ENCODE measurements around the gene SLC39A11. TPM values are rescaled to one million over a fixed set of nuclear protein-coding genes. Genes with fewer than 3 reads are reported as not detected.

The SLC39A11 gene
- total RNA-seq, 1 experiment from 2014 or later: 46.4 TPM

GRCh38 chr17:73137376-73137775, 44.9 kb upstream of the SLC39A11 start:
- Histone ChIP-seq H3K27me3 (ENCODE audit: insufficient read depth, low read length) (no peaks in the 10 kb centered on the region), H3K9ac (ENCODE audit: low read length) (no peak overlapping the region), H3K9me3 (ENCODE audit: control insufficient read depth in 1 of 2, insufficient read depth in 1 of 2, low read depth in 1 of 2, low read length in 2 of 2) (no peaks in the 10 kb centered on the region), H3K9me2 (ENCODE audit: insufficient read depth) (no peaks in the 10 kb centered on the region), H3K27ac (ENCODE audit: low read depth, low read length) (no peak overlapping the region), H3K4me1 (ENCODE audit: control insufficient read depth in 1 of 2, insufficient read depth in 2 of 2, low read length in 2 of 2) (peaks cover 0 to 4% of the 10 kb centered on the region in 2 experiments; a peak in 1 of 4 replicates), H2AFZ (ENCODE audit: low read depth, low read length, poor library complexity, severe bottlenecking) (no peak overlapping the region), H4K20me1 (ENCODE audit: insufficient read depth) (no peaks in the 10 kb centered on the region), H3K4me3 (replicated peaks in 1 of 2; ENCODE audit: low read depth in 1 of 2, low read length in 2 of 2) (no peak overlapping the region), H3K4me2 (ENCODE audit: low read length) (no peak overlapping the region), H3K79me2 (ENCODE audit: insufficient read depth, low read length) (no peaks in the 10 kb centered on the region), H3K36me3 (ENCODE audit: control insufficient read depth in 1 of 2, insufficient read depth in 2 of 2, low read length in 2 of 2) (no peaks in the 10 kb centered on the region)
- RAD21 ChIA-PET (ENCODE audit: low non-redundant PET in 1 of 2, low total read pairs in 2 of 2, uncharacterized antibody in 2 of 2, unreplicated experiment in 2 of 2): no interaction called here
- CTCF ChIA-PET: interaction anchor here (1.2 kb wide), 1 partner anchor 19 kb away, joined by 3 read pairs; no protein-coding TSS in a partner anchor
- TF ChIP-seq, protein P1, sequence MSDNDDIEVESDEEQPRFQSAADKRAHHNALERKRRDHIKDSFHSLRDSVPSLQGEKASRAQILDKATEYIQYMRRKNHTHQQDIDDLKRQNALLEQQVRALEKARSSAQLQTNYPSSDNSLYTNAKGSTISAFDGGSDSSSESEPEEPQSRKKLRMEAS (IDR thresholded peaks at IDR 0.05): no peak
- TF ChIP-seq ZNF274 (IDR thresholded peaks at IDR 0.05; ENCODE audit: low read depth, low read length) (no peak), TCF7L2 (IDR thresholded peaks at IDR 0.05; ENCODE audit: borderline replicate concordance, extremely low read depth, insufficient read depth, insufficient read length) (no peak), FOSL1 (IDR thresholded peaks at IDR 0.05; ENCODE audit: low read depth) (no peak), SRF (IDR thresholded peaks at IDR 0.05; ENCODE audit: low read depth) (no peak), EZH2phosphoT487 (IDR thresholded peaks at IDR 0.05; ENCODE audit: borderline replicate concordance) (no peak), SP1 (IDR thresholded peaks at IDR 0.05; ENCODE audit: low read depth) (no peak), ELF1 (IDR thresholded peaks at IDR 0.05; ENCODE audit: borderline replicate concordance, low read depth) (no peak), POLR2A (IDR thresholded peaks at IDR 0.05; ENCODE audit: borderline replicate concordance, extremely low read depth, insufficient read depth, insufficient read length) (no peak), JUND (IDR thresholded peaks at IDR 0.05) (no peak), POLR2AphosphoS5 (IDR thresholded peaks at IDR 0.05; ENCODE audit: low read depth, low read length) (no peak), CBX3 (IDR thresholded peaks at IDR 0.05; ENCODE audit: low read depth) (no peak), YY1 (IDR thresholded peaks at IDR 0.05; ENCODE audit: extremely low read depth, insufficient replicate concordance, low read depth, low read length) (no peak), EGR1 (IDR thresholded peaks at IDR 0.05; ENCODE audit: low read depth) (no peak)
- TF ChIP-seq, protein P2, sequence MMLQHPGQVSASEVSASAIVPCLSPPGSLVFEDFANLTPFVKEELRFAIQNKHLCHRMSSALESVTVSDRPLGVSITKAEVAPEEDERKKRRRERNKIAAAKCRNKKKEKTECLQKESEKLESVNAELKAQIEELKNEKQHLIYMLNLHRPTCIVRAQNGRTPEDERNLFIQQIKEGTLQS (IDR thresholded peaks at IDR 0.05): no peak
- TF ChIP-seq, protein P3, sequence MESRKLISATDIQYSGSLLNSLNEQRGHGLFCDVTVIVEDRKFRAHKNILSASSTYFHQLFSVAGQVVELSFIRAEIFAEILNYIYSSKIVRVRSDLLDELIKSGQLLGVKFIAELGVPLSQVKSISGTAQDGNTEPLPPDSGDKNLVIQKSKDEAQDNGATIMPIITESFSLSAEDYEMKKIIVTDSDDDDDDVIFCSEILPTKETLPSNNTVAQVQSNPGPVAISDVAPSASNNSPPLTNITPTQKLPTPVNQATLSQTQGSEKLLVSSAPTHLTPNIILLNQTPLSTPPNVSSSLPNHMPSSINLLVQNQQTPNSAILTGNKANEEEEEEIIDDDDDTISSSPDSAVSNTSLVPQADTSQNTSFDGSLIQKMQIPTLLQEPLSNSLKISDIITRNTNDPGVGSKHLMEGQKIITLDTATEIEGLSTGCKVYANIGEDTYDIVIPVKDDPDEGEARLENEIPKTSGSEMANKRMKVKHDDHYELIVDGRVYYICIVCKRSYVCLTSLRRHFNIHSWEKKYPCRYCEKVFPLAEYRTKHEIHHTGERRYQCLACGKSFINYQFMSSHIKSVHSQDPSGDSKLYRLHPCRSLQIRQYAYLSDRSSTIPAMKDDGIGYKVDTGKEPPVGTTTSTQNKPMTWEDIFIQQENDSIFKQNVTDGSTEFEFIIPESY (IDR thresholded peaks at IDR 0.05; ENCODE audit: extremely low read depth, insufficient replicate concordance, low read length): no peak
- POLR2A ChIA-PET: no interaction called here
- no TSS peak for BruUV-seq (replicated peaks)
- intact Hi-C loops (cut with micrococcal nuclease): no loop called here
- DNase-seq (ENCODE audit: low read depth, low spot score) (no peak), ATAC-seq (no peak)
